Measurements from ENCODE around the gene GPR161. TPM values are rescaled to one million over a fixed set of nuclear protein-coding genes. Genes with fewer than 3 reads are reported as not detected.

Gene GPR161
- total RNA-seq, 1 donor from 2014 or later = 0.04 TPM

DNA sequence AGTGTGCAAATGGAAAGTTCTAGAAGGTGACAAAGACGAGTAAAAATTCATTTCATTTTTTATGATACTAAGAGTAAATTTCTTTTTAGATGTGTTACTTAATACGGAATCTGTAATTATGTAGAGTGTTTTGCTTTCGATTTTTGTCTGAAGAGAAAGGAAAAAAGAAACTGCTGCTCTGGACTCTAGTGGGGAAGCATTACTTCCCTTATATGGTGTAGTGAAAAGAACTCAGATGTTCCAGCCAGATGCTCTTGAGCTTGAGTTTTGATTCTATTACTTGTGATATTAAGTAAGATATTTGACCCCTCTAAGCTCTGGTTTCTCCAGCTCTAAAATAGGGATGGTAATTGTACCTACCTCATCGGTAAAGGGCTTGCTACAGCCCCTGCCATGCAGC is 12.2 kb upstream of the GPR161 start:
- ATAC-seq (ENCODE audit: low read depth) (no peak), DNase-seq (no peak)
- H3K4me1 Mint-ChIP-seq = peaks cover 14% of the 10 kb centered on the region
- ChIA-PET CTCF (no interaction called here), POLR2A (no interaction called here)
- H3K27ac Mint-ChIP-seq = no peak overlapping the region
- TF ChIP-seq CTCF (IDR thresholded peaks at IDR 0.05) = no peak
- H3K9me3 Mint-ChIP-seq = no peaks in the 10 kb centered on the region
- H3K4me3 Mint-ChIP-seq = no peak overlapping the region
- no peaks in the 10 kb centered on the region for H3K27me3 Mint-ChIP-seq
- intact Hi-C loops (cut with micrococcal nuclease) = no loop called here
- no peaks in the 10 kb centered on the region for H3K36me3 Mint-ChIP-seq (ENCODE audit: low read depth)

- POLR2A ChIA-PET = no interaction called here
- no peaks in the 10 kb centered on the region for H3K36me3 Mint-ChIP-seq (ENCODE audit: low read depth)
- ATAC-seq (ENCODE audit: low read depth) = no peak
- intact Hi-C loops (cut with micrococcal nuclease) = no loop called here
- H3K27me3 Mint-ChIP-seq = no peaks in the 10 kb centered on the region
- H3K27ac Mint-ChIP-seq = no peak overlapping the region
- CTCF ChIA-PET = no interaction called here
- H3K9me3 Mint-ChIP-seq = no peaks in the 10 kb centered on the region
- H3K4me1 Mint-ChIP-seq = peaks cover 14% of the 10 kb centered on the region
- no peak for DNase-seq
- no peak overlapping the region for H3K4me3 Mint-ChIP-seq
- no peak for TF ChIP-seq CTCF (IDR thresholded peaks at IDR 0.05)
These were observed 9.9 kb upstream of the GPR161 start for GRCh38 chr1:168146626-168147025.

DNA sequence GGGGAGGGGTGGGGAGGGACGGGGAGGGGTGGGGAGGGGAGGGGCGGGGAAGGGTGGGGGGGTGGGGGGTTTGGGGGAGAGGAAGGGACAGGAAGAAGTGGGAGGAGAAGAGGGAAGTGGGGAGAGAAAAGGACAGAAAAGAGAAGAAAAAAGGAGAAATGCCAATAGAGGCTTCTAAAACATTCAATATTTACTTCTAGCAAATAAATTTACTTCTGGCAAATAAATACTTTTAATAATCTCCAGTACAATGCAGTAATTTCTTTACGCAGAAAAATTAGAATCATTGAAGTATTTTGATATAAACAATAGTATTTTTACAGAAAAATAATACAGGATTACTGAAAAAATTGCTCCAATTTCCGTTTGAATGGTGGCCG is 9.4 kb upstream of the GPR161 start:
- no peaks in the 10 kb centered on the region for H3K27me3 Mint-ChIP-seq
- no peak for ATAC-seq (ENCODE audit: low read depth)
- POLR2A ChIA-PET = no interaction called here
- no peaks in the 10 kb centered on the region for H3K36me3 Mint-ChIP-seq (ENCODE audit: low read depth)
- CTCF ChIA-PET = interaction anchor here (0.9 to 1.4 kb wide), 2 partner anchors 10 to 78 kb away, joined by 3 to 5 read pairs; partner anchors contain the start of gene GPR161
- H3K4me1 Mint-ChIP-seq = peaks cover 14% of the 10 kb centered on the region
- no peak for TF ChIP-seq CTCF (IDR thresholded peaks at IDR 0.05)
- no peak overlapping the region for H3K4me3 Mint-ChIP-seq
- intact Hi-C loops (cut with micrococcal nuclease) = no loop called here
- H3K9me3 Mint-ChIP-seq = no peaks in the 10 kb centered on the region
- DNase-seq = no peak
- H3K27ac Mint-ChIP-seq = no peak overlapping the region

GRCh38 chr1:168145184-168146159 is 8.7 kb upstream of the GPR161 start:
- CTCF ChIA-PET = interaction anchor here (0.7 to 1.4 kb wide), 4 partner anchors 9 to 77 kb away, joined by 3 to 6 read pairs (median 4); partner anchors contain the start of gene GPR161
- ATAC-seq (ENCODE audit: low read depth) (peak; percentile 100), DNase-seq (peak; percentile 80)
- Mint-ChIP-seq H3K4me3 (peak overlapping the region; percentile 32), H3K9me3 (no peaks in the 10 kb centered on the region), H3K4me1 (peaks cover 14% of the 10 kb centered on the region), H3K36me3 (ENCODE audit: low read depth) (no peaks in the 10 kb centered on the region), H3K27ac (peak overlapping the region; percentile 53), H3K27me3 (no peaks in the 10 kb centered on the region)
- TF ChIP-seq CTCF (IDR thresholded peaks at IDR 0.05) = peak; percentile 91
- POLR2A ChIA-PET = no interaction called here
- intact Hi-C loops (cut with micrococcal nuclease) = loop anchor here (1.0 to 2.0 kb wide), 3 partner anchors 8 to 61 kb away; partner anchors contain the start of gene TIPRL

GRCh38 chr1:168141871-168142385 is 5.2 kb upstream of the GPR161 start:
- no peak for TF ChIP-seq CTCF (IDR thresholded peaks at IDR 0.05)
- ChIA-PET CTCF (no interaction called here), POLR2A (no interaction called here)
- Mint-ChIP-seq H3K36me3 (ENCODE audit: low read depth) (peaks cover 4% of the 10 kb centered on the region), H3K4me1 (peaks cover 17% of the 10 kb centered on the region), H3K4me3 (no peak overlapping the region), H3K9me3 (no peaks in the 10 kb centered on the region), H3K27ac (no peak overlapping the region), H3K27me3 (peaks cover 6% of the 10 kb centered on the region)
- intact Hi-C loops (cut with micrococcal nuclease) = loop anchor here (2.0 kb wide), 1 partner anchor 85 kb away; the partner anchor contains the start of gene SFT2D2
- no peak for DNase-seq
- ATAC-seq (ENCODE audit: low read depth) = no peak
